RWPE2 (cell line): ENCODE data around the gene CACNA1B.

Experiments
- ATAC-seq: fragments of 200-7000 bp; cut with Tn5 transposase; 3 replicates; pipeline ENCODE4 v1.9.1; 2021; ENCODE audit warnings: low read depth
- DNase-seq: peaks from one replicate; pipeline ENCODE4 v3.0.0-alpha.2; 2020; ENCODE audit warnings: low spot score
- H3K27ac ChIP-seq: fragments of 450-650 bp; 2 replicates; pipeline ENCODE4 v1.5.1; 2017; ENCODE audit warnings: mild to moderate bottlenecking; ENCODE audit not compliant: poor library complexity, severe bottlenecking
- H3K27me3 ChIP-seq: fragments of 250-450 bp; sonication (Bioruptor Pico); 2 replicates; pipeline ENCODE4 v1.5.1; 2021; ENCODE audit warnings: mild to moderate bottlenecking, moderate library complexity; ENCODE audit not compliant: insufficient read depth, poor library complexity, severe bottlenecking
- H3K36me3 ChIP-seq: fragments of 250-450 bp; sonication (Bioruptor Pico); 2 replicates; pipeline ENCODE4 v1.5.1; 2020; ENCODE audit warnings: low read depth, mild to moderate bottlenecking, moderate library complexity
- H3K4me1 ChIP-seq: fragments of 250-450 bp; sonication (Bioruptor Pico); 2 replicates; pipeline ENCODE4 v1.5.1; 2021; ENCODE audit warnings: mild to moderate bottlenecking, moderate library complexity; ENCODE audit not compliant: insufficient read depth, poor library complexity, severe bottlenecking
- H3K4me3 ChIP-seq: fragments of 250-450 bp; sonication (Bioruptor Pico); 2 replicates; pipeline ENCODE4 v1.5.1; 2021; ENCODE audit warnings: mild to moderate bottlenecking, moderate library complexity; ENCODE audit not compliant: severe bottlenecking
- H3K9me3 ChIP-seq: fragments of 250-450 bp; sonication (Bioruptor Pico); 2 replicates; pipeline ENCODE4 v1.5.1; 2021; ENCODE audit warnings: mild to moderate bottlenecking, moderate library complexity; ENCODE audit not compliant: severe bottlenecking
- TF ChIP-seq, protein P1 (sequence below): fragments of 450-650 bp; IDR thresholded peaks from one replicate; pipeline ENCODE4 v1.5.1; 2017; ENCODE audit warnings: mild to moderate bottlenecking, moderate library complexity; ENCODE audit not compliant: poor library complexity, severe bottlenecking

Gene CACNA1B

DNA sequence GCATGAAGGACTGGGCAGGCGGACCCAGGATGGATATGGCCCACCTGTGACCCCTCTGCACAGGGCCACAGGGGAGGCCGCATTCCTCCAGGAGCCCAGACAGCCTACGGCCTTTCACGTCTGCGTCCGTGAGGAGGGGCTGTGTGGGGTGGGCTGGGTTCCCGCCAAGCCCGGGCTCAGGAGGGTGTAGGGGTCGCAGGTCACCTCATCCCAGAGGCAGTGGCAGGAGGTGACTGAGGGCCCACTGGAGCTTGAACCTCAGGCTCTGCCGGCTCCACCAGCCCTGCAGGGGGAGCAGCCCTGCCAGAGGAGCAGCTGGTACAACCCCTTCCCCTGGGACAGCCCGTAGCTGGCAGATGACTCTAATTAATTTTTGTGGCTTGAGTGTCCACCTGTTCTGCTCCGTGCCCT is 40.7 kb upstream of the CACNA1B start:
- Histone ChIP-seq H3K27ac (no peak overlapping the region), H3K27me3 (no peaks in the 10 kb centered on the region), H3K4me3 (no peak overlapping the region), H3K9me3 (no peaks in the 10 kb centered on the region), H3K36me3 (peaks cover 16% of the 10 kb centered on the region), H3K4me1 (no peaks in the 10 kb centered on the region)
- ATAC-seq = no peak
- DNase-seq = no peak
- TF ChIP-seq, protein P1, sequence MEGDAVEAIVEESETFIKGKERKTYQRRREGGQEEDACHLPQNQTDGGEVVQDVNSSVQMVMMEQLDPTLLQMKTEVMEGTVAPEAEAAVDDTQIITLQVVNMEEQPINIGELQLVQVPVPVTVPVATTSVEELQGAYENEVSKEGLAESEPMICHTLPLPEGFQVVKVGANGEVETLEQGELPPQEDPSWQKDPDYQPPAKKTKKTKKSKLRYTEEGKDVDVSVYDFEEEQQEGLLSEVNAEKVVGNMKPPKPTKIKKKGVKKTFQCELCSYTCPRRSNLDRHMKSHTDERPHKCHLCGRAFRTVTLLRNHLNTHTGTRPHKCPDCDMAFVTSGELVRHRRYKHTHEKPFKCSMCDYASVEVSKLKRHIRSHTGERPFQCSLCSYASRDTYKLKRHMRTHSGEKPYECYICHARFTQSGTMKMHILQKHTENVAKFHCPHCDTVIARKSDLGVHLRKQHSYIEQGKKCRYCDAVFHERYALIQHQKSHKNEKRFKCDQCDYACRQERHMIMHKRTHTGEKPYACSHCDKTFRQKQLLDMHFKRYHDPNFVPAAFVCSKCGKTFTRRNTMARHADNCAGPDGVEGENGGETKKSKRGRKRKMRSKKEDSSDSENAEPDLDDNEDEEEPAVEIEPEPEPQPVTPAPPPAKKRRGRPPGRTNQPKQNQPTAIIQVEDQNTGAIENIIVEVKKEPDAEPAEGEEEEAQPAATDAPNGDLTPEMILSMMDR = no peak

DNA sequence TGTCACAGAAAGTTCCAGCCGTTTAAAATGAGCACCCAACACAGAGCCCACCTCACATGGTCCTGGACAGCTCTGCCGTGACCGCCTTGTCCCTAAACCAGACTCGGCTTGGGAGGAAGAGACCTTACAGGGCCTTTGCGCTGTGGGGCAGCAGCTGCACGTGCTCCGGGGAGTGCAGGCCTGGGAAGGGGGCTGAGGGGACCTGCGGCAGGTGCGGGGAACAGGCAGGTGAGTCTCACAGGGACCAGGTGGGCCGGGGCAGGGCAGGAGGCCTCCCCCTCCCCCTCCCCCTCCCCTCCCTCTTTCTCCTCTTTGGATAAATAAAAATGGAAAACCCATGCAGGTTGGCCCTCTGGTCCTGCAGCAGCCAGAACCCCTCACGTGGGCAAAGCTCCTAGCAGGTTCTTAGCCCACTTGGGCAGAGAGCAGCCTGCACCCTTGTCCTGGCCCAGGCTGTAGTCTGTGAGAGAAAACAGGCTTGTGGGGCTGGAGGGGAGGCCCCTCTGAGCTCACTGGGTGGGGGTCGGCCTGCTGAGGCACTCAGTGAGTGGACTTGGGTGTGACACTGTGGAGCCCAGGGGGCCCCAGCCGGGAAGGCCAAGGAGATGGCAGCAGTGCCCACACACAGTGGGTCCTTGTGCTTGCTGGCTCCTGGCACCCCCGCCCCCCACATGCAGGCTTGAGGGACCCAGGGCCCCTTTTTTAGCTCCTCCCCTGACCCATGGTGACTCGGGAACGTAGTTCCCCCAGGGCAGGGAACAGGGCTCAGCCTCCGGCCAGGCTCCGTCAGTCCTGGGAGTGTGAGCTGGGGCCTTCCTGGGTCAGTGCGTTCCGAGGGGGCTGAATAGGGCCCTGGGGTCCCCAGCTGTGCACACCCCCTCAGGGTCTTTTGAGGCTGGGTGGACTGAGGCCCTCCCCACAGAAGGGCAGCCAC is 40.0 kb upstream of the CACNA1B start:
- no peak for DNase-seq
- peaks cover 16% of the 10 kb centered on the region for H3K36me3 ChIP-seq
- no peak overlapping the region for H3K4me3 ChIP-seq
- no peaks in the 10 kb centered on the region for H3K27me3 ChIP-seq
- no peak overlapping the region for H3K27ac ChIP-seq
- H3K4me1 ChIP-seq = no peaks in the 10 kb centered on the region
- TF ChIP-seq, protein P1 = no peak
- H3K9me3 ChIP-seq = no peaks in the 10 kb centered on the region
- ATAC-seq = no peak

DNA sequence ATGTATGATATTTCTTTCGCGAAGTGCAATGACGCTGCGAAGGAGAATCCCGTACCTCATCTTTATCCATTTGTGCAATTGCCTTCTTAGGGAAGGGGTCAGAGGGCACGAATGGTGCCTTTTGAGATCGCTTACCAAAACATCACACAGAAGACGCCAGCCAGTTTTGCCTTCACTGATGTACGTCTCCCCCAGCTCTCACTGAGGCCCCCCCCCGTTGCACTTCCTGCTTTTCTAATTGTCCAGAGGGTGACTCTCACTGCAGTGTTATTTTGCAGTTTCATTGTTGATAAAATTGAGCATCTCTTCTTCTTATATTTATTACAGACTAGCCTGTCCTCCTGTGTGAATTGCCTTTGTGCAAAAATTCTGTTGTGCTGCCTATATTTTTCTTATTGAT is 39.0 kb upstream of the CACNA1B start:
- no peak for DNase-seq
- Histone ChIP-seq H3K36me3 (peaks cover 16% of the 10 kb centered on the region), H3K4me3 (no peak overlapping the region), H3K9me3 (no peaks in the 10 kb centered on the region), H3K27ac (no peak overlapping the region), H3K4me1 (no peaks in the 10 kb centered on the region), H3K27me3 (no peaks in the 10 kb centered on the region)
- ATAC-seq = no peak
- TF ChIP-seq, protein P1 = no peak

DNA sequence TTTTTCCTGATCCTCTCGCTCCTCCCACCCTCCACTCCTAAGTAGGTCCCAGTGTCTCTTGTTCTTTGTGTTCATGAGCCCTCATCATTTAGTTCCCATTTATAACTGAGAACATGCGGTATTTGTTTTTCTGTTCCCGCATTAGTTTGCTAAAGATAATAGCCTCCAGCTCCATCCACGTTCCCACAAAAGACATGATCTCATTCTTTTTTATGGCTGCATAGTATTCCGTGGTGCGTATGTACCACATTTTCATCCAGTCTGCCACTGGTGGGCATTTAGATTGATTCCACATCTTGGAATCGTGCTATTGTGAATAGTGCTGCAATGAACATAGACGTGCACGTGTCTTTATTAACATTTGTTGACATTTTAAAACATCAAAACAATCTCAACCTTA is 34.2 kb upstream of the CACNA1B start:
- Histone ChIP-seq H3K36me3 (no peaks in the 10 kb centered on the region), H3K4me1 (no peaks in the 10 kb centered on the region), H3K27me3 (no peaks in the 10 kb centered on the region), H3K9me3 (no peaks in the 10 kb centered on the region), H3K4me3 (no peak overlapping the region), H3K27ac (no peak overlapping the region)
- ATAC-seq (no peak), DNase-seq (no peak)
- TF ChIP-seq, protein P1 = no peak
